A549 (cell line): Measurements from ENCODE around the gene PLA2G2E. TPM values are rescaled to one million over a fixed set of nuclear protein-coding genes. Genes with fewer than 3 reads are reported as not detected.

Source experiments
- ATAC-seq, 2 experiments: fragments of 200-7000 bp in 1 of 2; fragments of >200 bp in 1 of 2; cut with Nextera tagmentation in 1 of 2; cut with Tn5 transposase in 1 of 2; 3 replicates each; pipeline versions ENCODE4 v1.8.0 to v1.9.1; 2018 to 2020; ENCODE audit warnings: mild to moderate bottlenecking in 1 of 2, moderate library complexity in 1 of 2
- CTCF ChIA-PET: fragments of 300-600 bp; sonication (Branson Sonifier 250); formaldehyde crosslinking; extraction: SDS; loops from one replicate; lab custom pipeline; 2021; ENCODE audit warnings: antibody characterized with exemption, inconsistent platforms; lab: Yijun Ruan, JAX
- POLR2A ChIA-PET: fragments of 350-600 bp; formaldehyde crosslinking; extraction: SDS; loops from one replicate; lab custom pipeline; 2021; ENCODE audit warnings: antibody characterized with exemption, inconsistent platforms; lab: Yijun Ruan, JAX
- DNase-seq, 2 experiments: peaks; one replicate each; pipeline versions ENCODE4 v3.0.0 to v3.0.0-alpha.2; 2011 to 2016; ENCODE audit warnings: low read depth in 1 of 2, low spot score in 1 of 2
- FAIRE-seq: peaks from 2 replicates; lab custom pipeline; 2011; peaks lifted over from hg19 to GRCh38; lab: Jason Lieb, UNC
- H3K27ac ChIP-seq, 2 experiments: fragments of >200 bp; sonication (Bioruptor Twin); formaldehyde crosslinking; 3 replicates each; pipeline ENCODE4 v1.5.1; 2016 to 2017
- H3K4me1 ChIP-seq: fragments of >200 bp; sonication (Bioruptor Twin); formaldehyde crosslinking; 3 replicates; pipeline ENCODE4 v1.6.1; 2016
- H3K4me2 ChIP-seq: fragments of >200 bp; sonication (Bioruptor Twin); formaldehyde crosslinking; 3 replicates; pipeline ENCODE4 v1.6.1; 2016
- H3K4me3 ChIP-seq: fragments of >200 bp; sonication (Bioruptor Twin); formaldehyde crosslinking; 3 replicates; pipeline ENCODE4 v1.5.1; 2016
- H3K9me3 ChIP-seq: fragments of >200 bp; sonication (Bioruptor Twin); formaldehyde crosslinking; 3 replicates; pipeline ENCODE4 v1.6.1; 2016
- CEBPB ChIP-seq, 2 experiments: fragments of >200 bp in 1 of 2; sonication (Bioruptor Twin) in 1 of 2; formaldehyde crosslinking in 1 of 2; IDR thresholded peaks; 2 replicates each; pipeline ENCODE4 v1.6.1; 2012 to 2016
- EHMT2 ChIP-seq: fragments of 200-600 bp; sonication (generic); IDR thresholded peaks from 2 replicates; pipeline ENCODE4 v1.6.1; 2016; ENCODE audit warnings: antibody characterized with exemption, low read depth, mild to moderate bottlenecking, moderate library complexity
- FOSB ChIP-seq: fragments of 250-450 bp; sonication (Bioruptor Pico); IDR thresholded peaks from 2 replicates; pipeline ENCODE4 v1.5.0; 2020; ENCODE audit warnings: mild to moderate bottlenecking, moderate library complexity
- GATA3 ChIP-seq: IDR thresholded peaks from 2 replicates; pipeline ENCODE4 v1.6.1; 2012; ENCODE audit warnings: borderline replicate concordance
- HMGXB4 ChIP-seq: fragments of 250-450 bp; sonication (Bioruptor Pico); IDR thresholded peaks from 2 replicates; pipeline ENCODE4 v1.5.0; 2021; ENCODE audit warnings: mild to moderate bottlenecking, moderate library complexity, borderline replicate concordance
- HOXB13 ChIP-seq: fragments of 250-450 bp; sonication (Bioruptor Pico); IDR thresholded peaks from 2 replicates; pipeline ENCODE4 v1.5.0; 2020; ENCODE audit warnings: low read depth, mild to moderate bottlenecking, moderate library complexity
- HOXB5 ChIP-seq: fragments of 250-450 bp; sonication (Bioruptor Pico); IDR thresholded peaks from 2 replicates; pipeline ENCODE4 v1.5.0; 2020; ENCODE audit warnings: mild to moderate bottlenecking, moderate library complexity
- JUNB ChIP-seq: fragments of >200 bp; sonication (Bioruptor Twin); formaldehyde crosslinking; IDR thresholded peaks from 2 replicates; pipeline ENCODE4 v1.6.1; 2016
- KDM1A ChIP-seq: fragments of 200-600 bp; sonication (generic); IDR thresholded peaks from 2 replicates; pipeline ENCODE4 v1.6.1; 2016; ENCODE audit warnings: low read depth, mild to moderate bottlenecking
- MAX ChIP-seq: IDR thresholded peaks from 2 replicates; pipeline ENCODE4 v1.6.1; 2012
- MYC ChIP-seq: IDR thresholded peaks from 2 replicates; pipeline ENCODE4 v1.6.1; 2012; ENCODE audit warnings: mild to moderate bottlenecking, inconsistent platforms, low read length, improper control_type of control experiment, borderline replicate concordance
- NFE2L2 ChIP-seq: fragments of 150-350 bp; conservative IDR thresholded peaks from 2 replicates; pipeline ENCODE4 v1.6.1; 2014; ENCODE audit warnings: low read length
- NR3C1 ChIP-seq: fragments of >200 bp; sonication (Bioruptor Twin); formaldehyde crosslinking; IDR thresholded peaks from 3 replicates; pipeline ENCODE4 v1.6.1; 2017
- POLR2A ChIP-seq: IDR thresholded peaks from 2 replicates; pipeline ENCODE4 v1.6.1; 2012; ENCODE audit warnings: mild to moderate bottlenecking, low read length
- RCOR1 ChIP-seq: fragments of 150-350 bp; IDR thresholded peaks from 2 replicates; pipeline ENCODE4 v1.6.1; 2014; ENCODE audit warnings: antibody characterized with exemption, low read length, low read depth
- TFCP2L1 ChIP-seq: fragments of 250-450 bp; sonication (Bioruptor Pico); IDR thresholded peaks from 2 replicates; pipeline ENCODE4 v1.5.0; 2021; ENCODE audit warnings: mild to moderate bottlenecking
- USF2 ChIP-seq: fragments of 450-650 bp; IDR thresholded peaks from 2 replicates; pipeline ENCODE4 v1.6.1; 2014; ENCODE audit warnings: antibody characterized with exemption
- ZC3H11A ChIP-seq: fragments of 450-650 bp; IDR thresholded peaks from 2 replicates; pipeline ENCODE4 v1.6.1; 2014; ENCODE audit warnings: antibody characterized with exemption, mild to moderate bottlenecking
- ZNF302 ChIP-seq: fragments of 250-450 bp; sonication (Bioruptor Pico); IDR thresholded peaks from 2 replicates; pipeline ENCODE4 v1.9.0; 2021; ENCODE audit warnings: inconsistent platforms, mild to moderate bottlenecking, moderate library complexity
- ZSCAN20 ChIP-seq: fragments of 250-450 bp; sonication (Bioruptor Pico); IDR thresholded peaks from 2 replicates; pipeline ENCODE4 v1.8.0; 2022; ENCODE audit warnings: mild to moderate bottlenecking, moderate library complexity
- WGBS: methylation state at CpG from one replicate; pipeline ENCODE4 v1.1.6; 2017; ENCODE audit errors: missing lambda C conversion rate; 5-methylcytosine and 5-hydroxymethylcytosine counted together
- polyA plus RNA-seq, 4 experiments: library from polyadenylated mRNA; depleted of rRNA in 3 of 4; stranded (reverse); fragments of >200 nt; fragmentation: RNase III in 1 of 4; extraction: RNeasy Plus Mini Kit Qiagen cat#74134 plus additional on column Dnase treatment in 1 of 4; gene quantifications; 2 replicates in 3 of 4; 3 replicates in 1 of 4; pipeline ENCODE4 v1.2.3, GENCODE V29; 2011 to 2017

The PLA2G2E gene
- polyA plus RNA-seq, 2 of the 4 experiments (the other 2 are of a cell fraction), result not detected

- Histone ChIP-seq H3K4me3 (no peak overlapping the region), H3K27ac (no peak overlapping the region), H3K4me2 (no peak overlapping the region), H3K4me1 (no peaks in the 10 kb centered on the region), H3K9me3 (no peaks in the 10 kb centered on the region; the same call in 2 of the 3 replicates)
- FAIRE-seq, result no peak
- no peak for ATAC-seq
- 49% methylated on average over 2 of the region's 2 CpGs for WGBS
- POLR2A ChIA-PET, result no interaction called here
- DNase-seq, result no peak
- CTCF ChIA-PET, result no interaction called here
- TF ChIP-seq FOSB, result no peak
- no peak for TF ChIP-seq JUNB
- TF ChIP-seq NR3C1, result no peak
Observed at GRCh38 chr1:19942657-19943056, 19.2 kb upstream of the PLA2G2E start.

- no peak overlapping the region for H3K4me3 ChIP-seq
- no peak overlapping the region for H3K4me2 ChIP-seq
- WGBS, result 29% methylated on average over 3 of the region's 3 CpGs
- TF ChIP-seq HMGXB4 (CRISPR knock-in tag) (no peak), HOXB13 (CRISPR knock-in tag) (no peak), MAX (no peak), ZSCAN20 (CRISPR knock-in tag) (no peak), GATA3 (no peak), KDM1A (no peak), CEBPB (IDR thresholded peaks at IDR 0.05) (no peak), HOXB5 (no peak), USF2 (no peak), NFE2L2 (no peak), TFCP2L1 (no peak), EHMT2 (no peak)
- TF ChIP-seq, all 56 proteins: peak for 0
- ATAC-seq, result no peak
- no peak for FAIRE-seq
- Histone ChIP-seq H3K4me1 (no peaks in the 10 kb centered on the region), H3K27ac (no peak overlapping the region), H3K9me3 (no peaks in the 10 kb centered on the region; the same call in 2 of the 3 replicates)
- DNase-seq, result no peak
- CTCF ChIA-PET, result no interaction called here
- POLR2A ChIA-PET, result no interaction called here
Observed at GRCh38 chr1:19942088-19942487, 18.7 kb upstream of the PLA2G2E start.

GRCh38 chr1:19941206-19941568, 17.8 kb upstream of the PLA2G2E start:
- DNase-seq, result no peak
- TF ChIP-seq ZC3H11A, result no peak
- no peak for TF ChIP-seq MYC
- TF ChIP-seq ZNF302 (CRISPR knock-in tag), result no peak
- no peak for TF ChIP-seq FOSB
- no peak for TF ChIP-seq POLR2A
- Histone ChIP-seq H3K4me1 (no peaks in the 10 kb centered on the region), H3K4me2 (no peak overlapping the region), H3K27ac (no peak overlapping the region), H3K9me3 (no peaks in the 10 kb centered on the region; the same call in 2 of the 3 replicates), H3K4me3 (no peak overlapping the region)
- POLR2A ChIA-PET, result no interaction called here
- ATAC-seq, result no peak
- FAIRE-seq, result no peak
- CTCF ChIA-PET, result interaction anchor here (0.5 kb wide), 1 partner anchor 582 kb away, joined by 4 read pairs; no protein-coding TSS in a partner anchor
- WGBS, result 69% methylated on average over 3 of the region's 3 CpGs

GRCh38 chr1:19940486-19941205, 17.2 kb upstream of the PLA2G2E start:
- H3K27ac ChIP-seq, result no peak overlapping the region
- no peak for TF ChIP-seq GATA3
- no peak for TF ChIP-seq HOXB5
- TF ChIP-seq RCOR1, result no peak
- ChIA-PET POLR2A (no interaction called here), CTCF (no interaction called here)
- H3K4me2 ChIP-seq, result no peak overlapping the region
- H3K9me3 ChIP-seq, result no peaks in the 10 kb centered on the region; the same call in 2 of the 3 replicates
- DNase-seq, result no peak
- WGBS, result 30% methylated on average over 7 of the region's 7 CpGs
- no peak overlapping the region for H3K4me3 ChIP-seq
- ATAC-seq, result no peak
- no peaks in the 10 kb centered on the region for H3K4me1 ChIP-seq
- FAIRE-seq, result no peak
